ENCODE results near the gene DEXI.
"Not testable (repeated sequence)": the region's sequence is repeated elsewhere in the genome, so short reads cannot be mapped to it uniquely, and the experiment has no call there.

DEXI gene

GRCh38 chr16:10929853-10930754 is 12.2 kb downstream of the DEXI start:
- no peak for TF ChIP-seq CTCF (IDR thresholded peaks at IDR 0.05; ENCODE audit: borderline replicate concordance, control extremely low read depth, extremely low read depth, insufficient read depth, missing control alignments)
- no peak for DNase-seq (ENCODE audit: low spot score)
- in situ Hi-C loops (cut with MboI; ENCODE audit: low sequenced_read_pairs, unreplicated experiment) = loop anchor here (10.0 kb wide), 1 partner anchor 405 kb away; no protein-coding TSS in a partner anchor

GRCh38 chr16:10929097-10929496 is 13.2 kb downstream of the DEXI start:
- DNase-seq (ENCODE audit: low spot score); in situ Hi-C loops (cut with MboI; ENCODE audit: low sequenced_read_pairs, unreplicated experiment): not testable (repeated sequence)

GRCh38 chr16:10927497-10928112 is 14.7 kb downstream of the DEXI start:
- no peak for DNase-seq (ENCODE audit: low spot score)
- in situ Hi-C loops (cut with MboI; ENCODE audit: low sequenced_read_pairs, unreplicated experiment) = no loop called here
- TF ChIP-seq CTCF (IDR thresholded peaks at IDR 0.05; ENCODE audit: borderline replicate concordance, control extremely low read depth, extremely low read depth, insufficient read depth, missing control alignments) = no peak

GRCh38 chr16:10926867-10927266 is 15.4 kb downstream of the DEXI start:
- in situ Hi-C loops (cut with MboI; ENCODE audit: low sequenced_read_pairs, unreplicated experiment) = no loop called here
- DNase-seq (ENCODE audit: low spot score) = no peak
- no peak for TF ChIP-seq CTCF (IDR thresholded peaks at IDR 0.05; ENCODE audit: borderline replicate concordance, control extremely low read depth, extremely low read depth, insufficient read depth, missing control alignments)

- in situ Hi-C loops (cut with MboI; ENCODE audit: low sequenced_read_pairs, unreplicated experiment) = no loop called here
- TF ChIP-seq CTCF (IDR thresholded peaks at IDR 0.05; ENCODE audit: borderline replicate concordance, control extremely low read depth, extremely low read depth, insufficient read depth, missing control alignments) = no peak
- no peak for DNase-seq (ENCODE audit: low spot score)
These were observed 16.2 kb downstream of the DEXI start for GRCh38 chr16:10926094-10926493.

- in situ Hi-C loops (cut with MboI; ENCODE audit: low sequenced_read_pairs, unreplicated experiment); DNase-seq (ENCODE audit: low spot score): not testable (repeated sequence)
These were observed 17.0 kb downstream of the DEXI start for GRCh38 chr16:10925285-10925684.

GRCh38 chr16:10923650-10924214 is 18.5 kb downstream of the DEXI start:
- no peak for TF ChIP-seq CTCF (IDR thresholded peaks at IDR 0.05; ENCODE audit: borderline replicate concordance, control extremely low read depth, extremely low read depth, insufficient read depth, missing control alignments)
- in situ Hi-C loops (cut with MboI; ENCODE audit: low sequenced_read_pairs, unreplicated experiment) = no loop called here
- DNase-seq (ENCODE audit: low spot score) = no peak
